SK-N-SH (cell line): ENCODE data around the gene DCANP1. TPM values are rescaled to one million over a fixed set of nuclear protein-coding genes. Genes with fewer than 3 reads are reported as not detected.

Experiments
- CTCF ChIA-PET: fragments of 300-600, 350-600 bp; formaldehyde crosslinking; extraction: SDS; loops from one replicate; lab custom pipeline; 2021; lab: Yijun Ruan, JAX
- POLR2A ChIA-PET: fragments of 350-600 bp; sonication (Branson Sonifier 250); formaldehyde crosslinking; extraction: SDS; loops from one replicate; lab custom pipeline; 2020; ENCODE audit warnings: antibody characterized with exemption, inconsistent platforms; lab: Yijun Ruan, JAX
- DNase-seq: peaks from one replicate; pipeline ENCODE4 v3.0.0; 2012
- H2AFZ ChIP-seq: fragments of 200-600 bp; sonication (generic); 2 replicates; pipeline ENCODE4 v1.8.1; 2016; ENCODE audit warnings: antibody characterized with exemption, mild to moderate bottlenecking, low read depth
- H3F3A ChIP-seq: fragments of 200-600 bp; sonication (generic); replicated peaks from 2 replicates; pipeline ENCODE3; 2016; ENCODE audit warnings: antibody characterized with exemption, mild to moderate bottlenecking; ENCODE audit not compliant: insufficient read depth
- H3K27ac ChIP-seq, 2 experiments: fragments of 200-500 bp in 1 of 2; fragments of 200-600 bp in 1 of 2; sonication (Bioruptor generic) in 1 of 2; sonication (generic), shearing (Covaris generic) in 1 of 2; 2 replicates each; pipeline versions ENCODE4 v1.5.1 to v1.6.1; 2014 to 2016; ENCODE audit warnings: low read depth in 2 of 2, inconsistent platforms in 1 of 2, low read length in 1 of 2, mild to moderate bottlenecking in 1 of 2, mixed read lengths in 1 of 2
- H3K27me3 ChIP-seq: fragments of 200-600 bp; sonication (generic), shearing (Covaris generic); 2 replicates; pipeline ENCODE4 v1.6.1; 2016; ENCODE audit warnings: mixed run types; ENCODE audit not compliant: insufficient read depth
- H3K36me3 ChIP-seq, 2 experiments: fragments of 200-500 bp in 1 of 2; fragments of 200-600 bp in 1 of 2; sonication (Bioruptor generic) in 1 of 2; sonication (generic) in 1 of 2; replicated peaks in 1 of 2; 2 replicates each; pipeline versions ENCODE3 to v1.5.1; 2014 to 2016; ENCODE audit warnings: low read length in 1 of 2, mild to moderate bottlenecking in 1 of 2; ENCODE audit not compliant: insufficient read depth in 2 of 2, control insufficient read depth in 1 of 2
- H3K4me1 ChIP-seq, 2 experiments: fragments of 200-500 bp in 1 of 2; fragments of 200-600 bp in 1 of 2; sonication (Bioruptor generic) in 1 of 2; sonication (generic), shearing (Covaris generic) in 1 of 2; 2 replicates each; pipeline versions ENCODE4 v1.5.1 to v1.6.1; 2014 to 2016; ENCODE audit warnings: low read depth in 1 of 2, low read length in 1 of 2, mixed run types in 1 of 2; ENCODE audit not compliant: insufficient read depth in 2 of 2, control insufficient read depth in 1 of 2
- H3K4me2 ChIP-seq: fragments of 200-600 bp; sonication (generic), shearing (Covaris generic); 2 replicates; pipeline ENCODE4 v1.6.1; 2017; ENCODE audit warnings: mixed run types
- H3K4me3 ChIP-seq, 2 experiments: fragments of 200-500 bp in 1 of 2; fragments of 200-600 bp in 1 of 2; sonication (Bioruptor generic) in 1 of 2; sonication (generic), shearing (Covaris generic) in 1 of 2; 2 replicates each; pipeline versions ENCODE4 v1.5.1 to v1.8.1; 2014 to 2016; ENCODE audit warnings: low read depth in 2 of 2, inconsistent platforms in 1 of 2, low read length in 1 of 2, mild to moderate bottlenecking in 1 of 2, mixed read lengths in 1 of 2, moderate library complexity in 1 of 2
- H3K79me2 ChIP-seq: fragments of 200-600 bp; sonication (generic); 2 replicates; pipeline ENCODE4 v1.8.1; 2017; ENCODE audit warnings: mild to moderate bottlenecking; ENCODE audit not compliant: insufficient read depth
- H3K9ac ChIP-seq: fragments of 200-600 bp; sonication (generic); 2 replicates; pipeline ENCODE4 v1.6.1; 2017; ENCODE audit warnings: mixed run types
- H3K9me2 ChIP-seq: fragments of 200-600 bp; sonication (generic); 2 replicates; pipeline ENCODE4 v1.6.1; 2017; ENCODE audit warnings: mixed run types
- H3K9me3 ChIP-seq: fragments of 200-600 bp; sonication (generic); 2 replicates; pipeline ENCODE4 v1.6.1; 2017; ENCODE audit warnings: mixed run types, mild to moderate bottlenecking, moderate library complexity
- H4K20me1 ChIP-seq: fragments of 200-600 bp; sonication (generic); 2 replicates; pipeline ENCODE4 v1.6.1; 2017; ENCODE audit warnings: mild to moderate bottlenecking, mixed run types; ENCODE audit not compliant: insufficient read depth
- CHD2 ChIP-seq: fragments of 150-350 bp; IDR thresholded peaks from 2 replicates; pipeline ENCODE4 v1.6.1; 2018; ENCODE audit warnings: low read length; ENCODE audit not compliant: partially characterized antibody
- CTCF ChIP-seq: fragments of 200-600 bp; sonication (generic); IDR thresholded peaks from 2 replicates; pipeline ENCODE4 v1.6.1; 2017; ENCODE audit warnings: antibody characterized with exemption, mild to moderate bottlenecking, moderate library complexity
- MEF2A ChIP-seq: IDR thresholded peaks from 2 replicates; pipeline ENCODE4 v1.4.0; 2012; ENCODE audit warnings: low read depth, borderline replicate concordance
- PBX3 ChIP-seq: IDR thresholded peaks from 2 replicates; pipeline ENCODE4; 2012
- POLR2AphosphoS5 ChIP-seq: IDR thresholded peaks from 2 replicates; pipeline ENCODE4 v1.6.1; 2012; ENCODE audit warnings: low read depth, low read length
- REST ChIP-seq: IDR thresholded peaks from 2 replicates; pipeline ENCODE4 v1.6.1; 2012; ENCODE audit warnings: mild to moderate bottlenecking, low read depth, low read length, moderate library complexity
- SIN3A ChIP-seq: IDR thresholded peaks from 2 replicates; pipeline ENCODE4 v1.6.1; 2012; ENCODE audit warnings: low read depth, mild to moderate bottlenecking, low read length, moderate library complexity, borderline replicate concordance
- TAF1 ChIP-seq: IDR thresholded peaks from 2 replicates; pipeline ENCODE4 v1.6.1; 2012; ENCODE audit warnings: low read depth, mild to moderate bottlenecking, low read length, moderate library complexity, borderline replicate concordance
- TEAD4 ChIP-seq: IDR thresholded peaks from 2 replicates; pipeline ENCODE4 v1.4.0; 2012; ENCODE audit warnings: mild to moderate bottlenecking, borderline replicate concordance; ENCODE audit not compliant: insufficient read depth
- WGBS: methylation state at CpG from one replicate; pipeline ENCODE4 v1.1.6; 2017; ENCODE audit warnings: low lambda C conversion rate; 5-methylcytosine and 5-hydroxymethylcytosine counted together
- polyA plus RNA-seq, 3 experiments: library from polyadenylated mRNA; depleted of rRNA; stranded (reverse); fragments of >200 nt; gene quantifications; 2 replicates each; pipeline ENCODE4 v1.2.3, GENCODE V29; 2012
- TF ChIP-seq, protein P1 (sequence below): fragments of 150-350 bp; IDR thresholded peaks from 2 replicates; pipeline ENCODE4 v1.6.1; 2016; ENCODE audit warnings: mild to moderate bottlenecking, low read depth, low read length

The DCANP1 gene
- polyA plus RNA-seq, 1 of the 3 experiments (the other 2 are of a cell fraction) = not detected

GRCh38 chr5:135483254-135483653 is 36.1 kb upstream of the DCANP1 start:
- H3K27me3 ChIP-seq = no peaks in the 10 kb centered on the region; the same call in none of the 2 replicates
- H3K9me2 ChIP-seq = no peaks in the 10 kb centered on the region
- H4K20me1 ChIP-seq = no peaks in the 10 kb centered on the region
- H3K36me3 ChIP-seq = no peaks in the 10 kb centered on the region
- no peak overlapping the region for H3K9ac ChIP-seq
- ChIA-PET POLR2A (no interaction called here), CTCF (interaction anchor here (0.7 to 3.6 kb wide), 5 partner anchors 11 to 69 kb away, joined by 3 to 33 read pairs (median 6); no protein-coding TSS in a partner anchor)
- H3K79me2 ChIP-seq = no peaks in the 10 kb centered on the region
- H2AFZ ChIP-seq = no peak overlapping the region
- WGBS = 23% methylated on average over 1 of the region's 1 CpG
- H3K4me3 ChIP-seq = no peak overlapping the region
- DNase-seq = no peak
- H3K4me2 ChIP-seq = no peak overlapping the region
- peaks cover 0 to 2% of the 10 kb centered on the region in 2 experiments; a peak in 1 of 4 replicates for H3K4me1 ChIP-seq
- no peaks in the 10 kb centered on the region for H3K9me3 ChIP-seq
- TF ChIP-seq MEF2A (no peak), CHD2 (no peak), TAF1 (no peak), TEAD4 (no peak), PBX3 (no peak), CTCF (no peak), SIN3A (no peak), REST (no peak), POLR2AphosphoS5 (no peak)
- TF ChIP-seq, protein P1, sequence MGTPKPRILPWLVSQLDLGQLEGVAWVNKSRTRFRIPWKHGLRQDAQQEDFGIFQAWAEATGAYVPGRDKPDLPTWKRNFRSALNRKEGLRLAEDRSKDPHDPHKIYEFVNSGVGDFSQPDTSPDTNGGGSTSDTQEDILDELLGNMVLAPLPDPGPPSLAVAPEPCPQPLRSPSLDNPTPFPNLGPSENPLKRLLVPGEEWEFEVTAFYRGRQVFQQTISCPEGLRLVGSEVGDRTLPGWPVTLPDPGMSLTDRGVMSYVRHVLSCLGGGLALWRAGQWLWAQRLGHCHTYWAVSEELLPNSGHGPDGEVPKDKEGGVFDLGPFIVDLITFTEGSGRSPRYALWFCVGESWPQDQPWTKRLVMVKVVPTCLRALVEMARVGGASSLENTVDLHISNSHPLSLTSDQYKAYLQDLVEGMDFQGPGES = no peak
- no peaks in the 10 kb centered on the region for H3F3A ChIP-seq
- no peak overlapping the region for H3K27ac ChIP-seq
